HUES6 (cell line): Measurements from ENCODE around the gene RPS6KA5.
"Not testable (repeated sequence)": the region's sequence is repeated elsewhere in the genome, so short reads cannot be mapped to it uniquely, and the experiment has no call there.

Experiments used
- H3K27ac ChIP-seq: 2 replicates; pipeline ENCODE4 v1.7.0; 2013; ENCODE audit warnings: low read depth, mild to moderate bottlenecking, low read length, inconsistent platforms
- H3K27me3 ChIP-seq: 2 replicates; pipeline ENCODE4 v1.6.1; 2013; ENCODE audit warnings: low read length; ENCODE audit not compliant: control insufficient read depth, insufficient read depth
- H3K36me3 ChIP-seq: 2 replicates; pipeline ENCODE4 v1.6.1; 2013; ENCODE audit warnings: low read length; ENCODE audit not compliant: control insufficient read depth, insufficient read depth
- H3K4me1 ChIP-seq: 2 replicates; pipeline ENCODE4 v1.6.1; 2013; ENCODE audit warnings: low read length; ENCODE audit not compliant: control insufficient read depth, insufficient read depth
- H3K4me3 ChIP-seq: 2 replicates; pipeline ENCODE4 v1.5.1; 2013; ENCODE audit warnings: low read depth, low read length
- H3K9ac ChIP-seq: one replicate; pipeline ENCODE4 v1.6.1; 2013; ENCODE audit warnings: mild to moderate bottlenecking, low read length
- H3K9me3 ChIP-seq: 2 replicates; pipeline ENCODE4 v1.6.1; 2013; ENCODE audit warnings: low read depth, low read length; ENCODE audit not compliant: control insufficient read depth, insufficient read depth

RPS6KA5 gene

DNA sequence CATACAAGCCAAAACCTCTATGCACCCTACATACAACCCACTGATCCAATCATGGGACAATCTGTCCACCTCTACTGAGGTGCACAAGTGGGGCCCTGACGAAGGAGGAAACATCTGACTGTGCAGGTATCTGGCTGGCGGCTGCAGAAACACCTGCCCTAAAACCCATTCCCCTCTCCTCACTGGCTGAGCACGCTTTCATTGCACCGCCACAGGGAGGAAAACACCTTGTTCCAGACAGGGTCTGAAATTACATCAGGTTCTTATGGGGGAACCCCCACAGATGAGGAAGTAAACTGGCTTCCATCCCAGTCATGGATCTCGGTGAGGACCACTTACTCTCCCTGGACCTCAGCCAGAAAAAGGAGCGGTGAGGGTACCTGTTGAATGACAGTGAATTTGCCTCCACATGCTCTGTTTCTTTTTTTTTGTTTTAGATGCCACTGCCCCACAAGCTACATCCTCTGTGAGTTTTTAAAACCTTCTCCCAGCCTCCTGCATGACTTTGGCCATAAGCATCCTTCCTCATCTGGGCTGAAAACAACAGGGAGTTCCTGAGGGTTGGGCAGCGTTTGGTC is 29.6 kb upstream of the RPS6KA5 start:
- H3K4me1 ChIP-seq: no peaks in the 10 kb centered on the region

GRCh38 chr14:91088585-91089235 is 28.3 kb upstream of the RPS6KA5 start:
- Histone ChIP-seq H3K27me3 (no peaks in the 10 kb centered on the region), H3K4me3 (no peak overlapping the region), H3K9ac (no peak overlapping the region), H3K27ac (no peak overlapping the region), H3K36me3 (no peaks in the 10 kb centered on the region), H3K4me1 (no peaks in the 10 kb centered on the region), H3K9me3 (0 out of 2 replicates have a peak, but pooled peaks cover 2% of the 10 kb centered on the region)

More for the DNA sequence above, 29.6 kb upstream of the RPS6KA5 start:
- Histone ChIP-seq H3K4me3 (no peak overlapping the region), H3K36me3 (no peaks in the 10 kb centered on the region), H3K27me3 (no peaks in the 10 kb centered on the region), H3K9ac (no peak overlapping the region), H3K27ac (no peak overlapping the region), H3K9me3 (0 out of 2 replicates have a peak, but pooled peaks cover 2% of the 10 kb centered on the region)

GRCh38 chr14:91087470-91087869 is 27.0 kb upstream of the RPS6KA5 start:
- not testable (repeated sequence) for H3K27me3 ChIP-seq, H3K36me3 ChIP-seq, H3K9me3 ChIP-seq, H3K9ac ChIP-seq, H3K27ac ChIP-seq, H3K4me1 ChIP-seq, H3K4me3 ChIP-seq

DNA sequence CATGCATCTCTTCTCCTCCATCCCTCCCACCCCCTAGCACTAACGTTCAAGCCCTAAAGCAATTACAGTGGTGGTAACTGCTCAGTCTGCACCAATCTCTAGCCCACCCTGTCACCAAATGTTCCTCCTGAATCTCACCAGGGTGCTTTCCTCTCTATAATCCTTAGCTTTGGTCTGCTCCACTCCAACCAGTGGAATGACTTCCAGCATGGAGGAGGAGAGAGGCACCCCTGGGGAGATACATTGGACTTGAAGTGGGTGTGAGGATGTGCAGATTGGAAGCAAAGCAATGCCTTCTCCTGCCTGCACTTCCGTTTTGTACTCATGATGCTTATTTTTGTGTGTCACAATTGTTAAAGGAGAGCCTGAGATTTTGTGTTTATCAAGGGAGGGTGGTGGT is 24.1 kb upstream of the RPS6KA5 start:
- Histone ChIP-seq H3K9me3 (0 out of 2 replicates have a peak, but pooled peaks cover 2% of the 10 kb centered on the region), H3K36me3 (no peaks in the 10 kb centered on the region), H3K4me1 (no peaks in the 10 kb centered on the region)

DNA sequence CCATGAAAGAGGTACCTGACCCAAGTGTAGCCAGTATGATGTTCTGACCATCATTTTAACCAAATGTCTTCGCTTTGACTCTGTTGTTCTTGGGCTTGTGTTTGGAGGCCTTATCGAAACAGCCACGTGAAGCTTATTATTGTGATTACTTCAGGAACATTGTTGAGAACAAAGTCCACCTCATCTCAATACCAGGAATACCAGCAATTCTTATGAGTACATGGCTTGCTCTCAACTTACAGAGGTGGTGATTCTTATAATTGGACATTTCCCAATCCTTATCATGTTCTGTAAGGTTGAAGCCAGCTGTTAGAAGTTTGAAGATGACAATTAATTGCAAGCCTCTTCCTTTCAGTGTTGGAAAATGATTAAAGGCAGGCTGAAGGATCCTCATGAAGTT is 21.8 kb upstream of the RPS6KA5 start:
- no peaks in the 10 kb centered on the region for H3K4me1 ChIP-seq

More for the DNA sequence above, 24.1 kb upstream of the RPS6KA5 start:
- Histone ChIP-seq H3K27me3 (no peaks in the 10 kb centered on the region), H3K4me3 (no peak overlapping the region), H3K27ac (no peak overlapping the region), H3K9ac (no peak overlapping the region)

GRCh38 chr14:91080071-91080470 is 19.6 kb upstream of the RPS6KA5 start:
- Histone ChIP-seq H3K9me3 (no peaks in the 10 kb centered on the region), H3K27ac (no peak overlapping the region), H3K36me3 (no peaks in the 10 kb centered on the region), H3K27me3 (no peaks in the 10 kb centered on the region), H3K4me1 (no peaks in the 10 kb centered on the region), H3K9ac (no peak overlapping the region), H3K4me3 (no peak overlapping the region)

More for the DNA sequence above, 21.8 kb upstream of the RPS6KA5 start:
- Histone ChIP-seq H3K27ac (no peak overlapping the region), H3K4me3 (no peak overlapping the region), H3K9me3 (0 out of 2 replicates have a peak, but pooled peaks cover 2% of the 10 kb centered on the region), H3K27me3 (no peaks in the 10 kb centered on the region), H3K9ac (no peak overlapping the region), H3K36me3 (no peaks in the 10 kb centered on the region)

DNA sequence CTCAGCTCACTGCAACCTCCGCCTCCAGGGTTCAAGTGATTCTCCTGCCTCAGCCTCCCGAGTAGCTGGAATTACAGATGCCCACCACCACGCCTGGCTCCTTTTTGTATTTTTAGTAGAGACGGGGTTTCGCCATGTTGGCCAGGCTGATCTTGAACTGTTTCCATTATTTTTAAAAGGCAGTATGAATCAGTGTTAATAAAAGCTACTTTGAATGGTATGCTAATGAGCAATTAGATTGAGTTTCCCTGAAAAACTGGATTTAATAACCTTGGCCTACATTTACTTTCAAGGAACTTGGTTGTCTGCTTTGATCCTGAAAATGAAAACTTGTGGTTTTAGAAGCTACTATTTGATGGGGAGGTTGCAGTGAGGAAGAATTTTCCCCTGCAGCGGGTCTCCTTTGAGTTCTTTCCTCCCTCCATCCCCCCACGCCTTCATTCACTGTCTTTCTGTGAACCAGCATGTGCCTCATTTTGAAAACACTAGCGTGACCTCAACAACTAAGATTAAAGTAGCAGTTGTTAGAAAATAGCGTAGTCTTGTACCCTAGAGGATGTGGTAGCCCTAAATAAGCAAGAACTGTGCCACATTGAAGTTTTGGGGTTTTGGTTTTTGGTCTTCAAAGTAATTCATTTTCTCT is 17.8 kb upstream of the RPS6KA5 start:
- Histone ChIP-seq H3K27me3 (no peaks in the 10 kb centered on the region), H3K9me3 (no peaks in the 10 kb centered on the region), H3K4me3 (no peak overlapping the region), H3K9ac (no peak overlapping the region), H3K4me1 (no peaks in the 10 kb centered on the region), H3K36me3 (no peaks in the 10 kb centered on the region), H3K27ac (no peak overlapping the region)

DNA sequence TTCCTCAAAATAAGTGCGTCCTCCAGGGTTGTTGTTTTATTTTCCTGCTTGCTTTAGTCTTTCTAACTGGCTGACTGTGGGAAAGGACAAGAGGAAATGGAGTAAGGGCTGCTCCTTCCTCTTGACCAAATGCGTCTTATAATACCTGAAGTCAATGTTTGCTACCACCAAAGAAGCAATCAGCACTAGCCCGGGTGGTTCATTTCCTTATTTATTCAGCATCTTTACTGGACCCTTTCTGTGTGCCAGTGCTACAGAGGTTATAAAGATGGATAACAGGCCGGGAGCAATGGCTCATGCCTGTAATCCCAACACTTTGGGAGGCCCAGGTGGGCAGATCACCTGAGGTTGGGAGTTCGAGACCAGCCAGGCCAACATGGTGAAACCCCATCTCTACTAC is 15.1 kb upstream of the RPS6KA5 start:
- H3K4me1 ChIP-seq: no peaks in the 10 kb centered on the region
- H3K4me3 ChIP-seq: no peak overlapping the region
- no peaks in the 10 kb centered on the region for H3K36me3 ChIP-seq
- no peaks in the 10 kb centered on the region for H3K27me3 ChIP-seq
- no peak overlapping the region for H3K27ac ChIP-seq
- H3K9ac ChIP-seq: no peak overlapping the region
- no peaks in the 10 kb centered on the region for H3K9me3 ChIP-seq

GRCh38 chr14:91070572-91070971 is 10.1 kb upstream of the RPS6KA5 start:
- no peaks in the 10 kb centered on the region for H3K9me3 ChIP-seq
- no peak overlapping the region for H3K4me3 ChIP-seq
- no peaks in the 10 kb centered on the region for H3K4me1 ChIP-seq
- H3K36me3 ChIP-seq: no peaks in the 10 kb centered on the region
- H3K27ac ChIP-seq: no peak overlapping the region
- H3K9ac ChIP-seq: no peak overlapping the region
- no peaks in the 10 kb centered on the region for H3K27me3 ChIP-seq

DNA sequence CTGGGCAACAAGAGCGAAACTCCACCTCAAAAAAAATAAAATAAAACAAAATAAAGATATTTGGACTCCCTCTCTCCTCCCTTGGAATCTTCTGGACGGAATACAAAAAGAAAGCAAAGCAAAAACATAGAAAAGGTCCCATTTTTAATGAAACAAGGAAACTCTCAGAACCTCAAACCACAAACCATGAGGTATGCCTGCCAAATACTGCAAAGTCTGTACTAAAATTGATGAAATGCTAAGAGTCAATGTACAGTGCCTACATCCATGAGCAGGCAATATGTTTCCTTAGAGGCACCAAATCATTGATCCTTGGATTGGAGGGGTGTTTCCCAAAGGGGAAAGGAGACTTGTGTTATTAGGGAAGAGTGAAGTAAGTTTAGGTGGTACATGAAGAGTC is 8.2 kb upstream of the RPS6KA5 start:
- no peaks in the 10 kb centered on the region for H3K4me1 ChIP-seq
- H3K27ac ChIP-seq: no peak overlapping the region
- H3K9me3 ChIP-seq: no peaks in the 10 kb centered on the region
- H3K9ac ChIP-seq: no peak overlapping the region
- H3K27me3 ChIP-seq: no peaks in the 10 kb centered on the region
- H3K36me3 ChIP-seq: no peaks in the 10 kb centered on the region
- H3K4me3 ChIP-seq: no peak overlapping the region

GRCh38 chr14:91067186-91067585 is 6.7 kb upstream of the RPS6KA5 start:
- Histone ChIP-seq H3K9ac (no peak overlapping the region), H3K27ac (no peak overlapping the region), H3K4me3 (no peak overlapping the region), H3K9me3 (no peaks in the 10 kb centered on the region), H3K27me3 (no peaks in the 10 kb centered on the region), H3K4me1 (no peaks in the 10 kb centered on the region), H3K36me3 (no peaks in the 10 kb centered on the region)
